Body of pancreas (tissue), 4 donors: ENCODE data around the gene TTLL11. TPM values are rescaled to one million over a fixed set of nuclear protein-coding genes. Genes with fewer than 3 reads are reported as not detected.

Experiments
- ATAC-seq: fragments of 150-250 bp; one replicate; pipeline ENCODE4 v1.9.1; 2016
- DNase-seq, 4 donors: peaks; one replicate each; pipeline ENCODE4 v3.0.0-alpha.2; 2019
- H3K27ac ChIP-seq, 4 donors: fragments of 200-600 bp; sonication (generic); 1 replicate in 3 of 4; 2 replicates in 1 of 4; pipeline versions ENCODE4 v1.5.1 to v1.6.1; 2016 to 2019; ENCODE audit warnings: mild to moderate bottlenecking in 1 of 4, mixed read lengths in 1 of 4, moderate library complexity in 1 of 4
- H3K27me3 ChIP-seq, 2 donors: fragments of 200-600 bp; sonication (generic); one replicate each; pipeline ENCODE4 v1.6.0; 2016; ENCODE audit warnings: mild to moderate bottlenecking in 1 of 2
- H3K36me3 ChIP-seq, 2 donors: fragments of 200-600 bp; sonication (generic); replicated peaks in 1 of 2; 2 replicates each; pipeline ENCODE4 v1.5.1; 2016; ENCODE audit warnings: low read depth in 2 of 2; ENCODE audit not compliant: insufficient read depth in 1 of 2
- H3K4me1 ChIP-seq: fragments of 200-600 bp; sonication (generic); one replicate; pipeline ENCODE4 v1.6.0; 2016
- H3K4me3 ChIP-seq, 2 donors: fragments of 200-600 bp; sonication (generic); 1 replicate in 1 of 2; 2 replicates in 1 of 2; pipeline ENCODE4 v1.5.1; 2016 to 2019
- H3K9me3 ChIP-seq, 3 donors: fragments of 200-600 bp; sonication (generic); 1 replicate in 2 of 3; 2 replicates in 1 of 3; pipeline ENCODE4 v1.5.1; 2016
- POLR2A ChIP-seq, 3 donors: fragments of 450-650 bp; IDR thresholded peaks; one replicate each; pipeline ENCODE4 v1.6.1; 2016; ENCODE audit warnings: antibody characterized with exemption in 3 of 3, mild to moderate bottlenecking in 2 of 3
- WGBS, 2 donors: methylation state at CpG; one replicate each; pipeline ENCODE4 v1.1.5; 2017; 5-methylcytosine and 5-hydroxymethylcytosine counted together
- intact Hi-C: fragments of 100-400 bp; cut with DNase I; formaldehyde crosslinking; loops from one replicate; pipeline ENCODE4 v1.15.1; 2023
- total RNA-seq, 2 donors: library from RNA; depleted of rRNA; stranded (reverse); fragments of >200 nt; gene quantifications; one replicate each; pipeline ENCODE4 v1.1.0, GENCODE V29; 2016
- TF ChIP-seq, protein P1 (sequence below), 7 experiments: fragments of 450-650 bp in 4 of 7; fragments of 200-600 bp in 3 of 7; sonication (generic) in 3 of 7; IDR thresholded peaks; one replicate each; pipeline ENCODE4 v1.5.1; 2016 to 2019; ENCODE audit warnings: antibody characterized with exemption in 7 of 7

The TTLL11 gene
- total RNA-seq, 2 donors from 2014 or later = 14.5 to 16.8 TPM

DNA sequence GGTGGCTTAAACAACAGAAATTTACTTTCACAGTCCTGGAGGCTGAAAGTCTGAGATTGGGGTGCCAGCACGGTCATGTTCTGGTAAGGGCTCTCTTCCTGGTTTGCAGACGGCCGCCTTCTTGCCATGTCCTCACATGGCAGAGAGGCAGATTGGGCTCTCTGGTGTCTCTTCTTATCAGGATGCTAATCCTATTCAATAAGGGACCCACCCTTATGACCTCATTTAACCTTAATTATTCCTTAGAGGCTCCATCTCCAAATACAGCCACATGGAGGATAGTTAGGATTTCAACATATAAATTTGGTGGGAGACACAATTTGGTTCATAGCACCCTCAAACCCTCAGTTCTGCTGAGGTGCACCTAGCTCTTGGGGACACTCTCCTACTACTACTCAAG is 261.2 kb downstream of the TTLL11 start:
- H3K4me1 ChIP-seq = no peaks in the 10 kb centered on the region
- H3K4me3 ChIP-seq = no peak overlapping the region
- no peak for DNase-seq
- no peak for ATAC-seq
- H3K27ac ChIP-seq = no peak overlapping the region
- 98 to 100% methylated on average over 3 of the region's 3 CpGs for WGBS, 2 donors
- no peaks in the 10 kb centered on the region for H3K27me3 ChIP-seq
- no peaks in the 10 kb centered on the region for H3K36me3 ChIP-seq
- intact Hi-C loops = no loop called here
- H3K9me3 ChIP-seq = no peaks in the 10 kb centered on the region
- TF ChIP-seq, protein P1, sequence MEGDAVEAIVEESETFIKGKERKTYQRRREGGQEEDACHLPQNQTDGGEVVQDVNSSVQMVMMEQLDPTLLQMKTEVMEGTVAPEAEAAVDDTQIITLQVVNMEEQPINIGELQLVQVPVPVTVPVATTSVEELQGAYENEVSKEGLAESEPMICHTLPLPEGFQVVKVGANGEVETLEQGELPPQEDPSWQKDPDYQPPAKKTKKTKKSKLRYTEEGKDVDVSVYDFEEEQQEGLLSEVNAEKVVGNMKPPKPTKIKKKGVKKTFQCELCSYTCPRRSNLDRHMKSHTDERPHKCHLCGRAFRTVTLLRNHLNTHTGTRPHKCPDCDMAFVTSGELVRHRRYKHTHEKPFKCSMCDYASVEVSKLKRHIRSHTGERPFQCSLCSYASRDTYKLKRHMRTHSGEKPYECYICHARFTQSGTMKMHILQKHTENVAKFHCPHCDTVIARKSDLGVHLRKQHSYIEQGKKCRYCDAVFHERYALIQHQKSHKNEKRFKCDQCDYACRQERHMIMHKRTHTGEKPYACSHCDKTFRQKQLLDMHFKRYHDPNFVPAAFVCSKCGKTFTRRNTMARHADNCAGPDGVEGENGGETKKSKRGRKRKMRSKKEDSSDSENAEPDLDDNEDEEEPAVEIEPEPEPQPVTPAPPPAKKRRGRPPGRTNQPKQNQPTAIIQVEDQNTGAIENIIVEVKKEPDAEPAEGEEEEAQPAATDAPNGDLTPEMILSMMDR (IDR thresholded peaks at IDR 0.05) = no peak
- TF ChIP-seq POLR2A (IDR thresholded peaks at IDR 0.05) = no peak

DNA sequence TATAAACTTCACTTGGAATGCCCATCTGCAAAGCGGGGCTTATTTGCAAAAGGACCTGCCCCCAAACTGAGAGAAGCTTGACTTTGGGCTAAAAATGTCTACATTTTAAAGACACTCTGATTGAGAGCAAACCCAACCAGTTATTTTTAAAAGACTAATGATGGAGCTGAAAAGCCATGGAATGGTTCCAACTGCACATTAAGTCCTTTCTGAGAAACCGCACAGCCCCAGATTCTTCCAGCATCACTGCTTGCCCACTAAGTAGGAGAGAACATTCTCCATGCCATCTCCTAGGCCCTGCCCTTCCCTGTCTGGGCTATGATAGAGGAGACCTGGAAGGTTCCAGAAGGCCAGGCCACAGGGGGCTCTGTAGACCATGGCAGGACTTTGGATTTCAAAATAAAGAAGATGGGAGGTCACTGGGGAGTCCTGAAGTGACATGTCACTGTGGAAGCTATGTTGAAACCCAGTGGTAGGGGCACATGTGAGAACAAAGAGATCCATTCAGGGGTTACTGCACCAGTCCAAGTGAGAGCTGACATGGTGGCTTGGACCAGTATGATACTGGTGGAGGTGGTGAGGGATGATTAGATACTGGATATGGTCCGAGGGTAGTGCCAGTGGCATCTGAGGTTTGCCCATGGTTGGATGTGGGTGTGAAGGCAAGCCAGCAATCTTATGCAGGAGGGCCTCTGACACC is 262.5 kb downstream of the TTLL11 start:
- Histone ChIP-seq H3K4me3 (no peak overlapping the region), H3K9me3 (no peaks in the 10 kb centered on the region), H3K27ac (no peak overlapping the region), H3K36me3 (no peaks in the 10 kb centered on the region), H3K4me1 (no peaks in the 10 kb centered on the region), H3K27me3 (no peaks in the 10 kb centered on the region)
- intact Hi-C loops = no loop called here
- no peak for ATAC-seq
- WGBS, 2 donors = 83 to 97% methylated on average over 2 to 3 of the region's 3 CpGs
- TF ChIP-seq, protein P1 (IDR thresholded peaks at IDR 0.05) = no peak
- no peak for TF ChIP-seq POLR2A (IDR thresholded peaks at IDR 0.05)
- DNase-seq = no peak

DNA sequence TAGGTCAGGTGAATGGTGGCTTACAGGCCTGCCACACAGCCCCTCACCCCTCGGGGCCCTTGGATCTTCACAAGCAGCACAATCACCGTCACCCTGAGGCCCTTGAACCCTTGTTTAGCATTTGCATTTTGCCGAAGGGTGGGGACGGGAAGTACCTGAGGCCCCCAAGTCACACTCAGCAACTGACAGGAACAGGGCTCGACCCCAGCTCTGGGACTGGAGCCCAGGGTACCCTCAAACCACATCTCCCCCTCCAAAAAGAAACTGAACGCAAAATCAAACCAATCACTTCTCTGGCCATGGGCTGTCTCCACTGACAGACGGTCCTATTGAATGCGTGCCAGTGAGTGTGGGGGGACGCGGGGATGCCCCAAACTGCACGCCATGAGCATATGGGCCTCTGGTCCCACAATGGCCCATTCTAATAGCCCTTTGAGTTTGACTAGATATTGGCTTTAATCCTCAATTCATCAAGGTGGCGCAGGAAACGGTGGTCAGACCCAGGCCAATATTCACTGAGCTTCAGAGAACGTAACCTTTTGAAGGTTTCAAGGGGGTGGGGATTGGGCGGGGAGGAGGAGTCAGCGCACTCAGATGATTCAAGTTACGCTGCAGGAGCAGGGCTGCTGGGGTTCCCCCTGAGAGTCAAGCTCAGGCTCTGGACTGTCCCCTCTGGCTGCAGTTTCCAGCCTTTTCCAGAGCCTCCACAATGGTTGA is 265.7 kb downstream of the TTLL11 start:
- no peak for DNase-seq
- H3K27ac ChIP-seq = no peak overlapping the region
- no peaks in the 10 kb centered on the region for H3K4me1 ChIP-seq
- TF ChIP-seq POLR2A (IDR thresholded peaks at IDR 0.05) = no peak
- TF ChIP-seq, protein P1 (IDR thresholded peaks at IDR 0.05) = no peak
- intact Hi-C loops = no loop called here
- no peaks in the 10 kb centered on the region for H3K9me3 ChIP-seq
- H3K27me3 ChIP-seq = no peaks in the 10 kb centered on the region
- H3K4me3 ChIP-seq = no peak overlapping the region
- 92 to 95% methylated on average over 14 to 17 of the region's 17 CpGs for WGBS, 2 donors
- no peak for ATAC-seq
- no peaks in the 10 kb centered on the region for H3K36me3 ChIP-seq

DNA sequence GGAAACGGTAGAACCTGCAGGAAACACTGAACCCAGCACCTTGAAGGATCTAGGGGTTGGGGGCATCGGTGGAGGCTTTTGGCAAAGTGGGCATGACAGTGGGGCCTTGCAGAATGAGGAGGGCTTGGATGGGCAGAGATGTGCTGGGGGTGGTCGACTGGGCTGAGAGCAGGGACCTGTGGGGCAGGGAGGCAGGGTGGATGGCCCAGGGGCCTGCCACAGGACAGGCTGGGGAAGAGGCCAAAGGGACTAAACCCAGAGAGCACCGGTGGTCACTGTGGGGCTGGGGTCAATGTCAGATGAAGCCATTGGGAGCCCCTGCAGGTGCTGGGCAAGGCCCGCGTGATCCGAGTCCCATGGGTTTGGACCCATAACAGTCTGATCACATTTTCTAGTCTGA is 266.4 kb downstream of the TTLL11 start:
- WGBS, 2 donors = 87 to 89% methylated on average over 7 of the region's 7 CpGs
- TF ChIP-seq, protein P1 (IDR thresholded peaks at IDR 0.05) = no peak
- no peak for TF ChIP-seq POLR2A (IDR thresholded peaks at IDR 0.05)
- ATAC-seq (no peak), DNase-seq (no peak)
- Histone ChIP-seq H3K27me3 (no peaks in the 10 kb centered on the region), H3K27ac (no peak overlapping the region), H3K9me3 (no peaks in the 10 kb centered on the region), H3K4me3 (no peak overlapping the region), H3K4me1 (no peaks in the 10 kb centered on the region), H3K36me3 (no peaks in the 10 kb centered on the region)
- intact Hi-C loops = no loop called here
